GM18502 (cell line): ENCODE measurements around the gene RMI2.

Experiments used
- ATAC-seq: cut with Tn5 transposase; IDR thresholded peaks from one replicate; pipeline ENCODE4 v1.9.1; 2021; ENCODE audit warnings: mild to moderate bottlenecking; ENCODE audit not compliant: unreplicated experiment, poor library complexity

RMI2 gene

DNA sequence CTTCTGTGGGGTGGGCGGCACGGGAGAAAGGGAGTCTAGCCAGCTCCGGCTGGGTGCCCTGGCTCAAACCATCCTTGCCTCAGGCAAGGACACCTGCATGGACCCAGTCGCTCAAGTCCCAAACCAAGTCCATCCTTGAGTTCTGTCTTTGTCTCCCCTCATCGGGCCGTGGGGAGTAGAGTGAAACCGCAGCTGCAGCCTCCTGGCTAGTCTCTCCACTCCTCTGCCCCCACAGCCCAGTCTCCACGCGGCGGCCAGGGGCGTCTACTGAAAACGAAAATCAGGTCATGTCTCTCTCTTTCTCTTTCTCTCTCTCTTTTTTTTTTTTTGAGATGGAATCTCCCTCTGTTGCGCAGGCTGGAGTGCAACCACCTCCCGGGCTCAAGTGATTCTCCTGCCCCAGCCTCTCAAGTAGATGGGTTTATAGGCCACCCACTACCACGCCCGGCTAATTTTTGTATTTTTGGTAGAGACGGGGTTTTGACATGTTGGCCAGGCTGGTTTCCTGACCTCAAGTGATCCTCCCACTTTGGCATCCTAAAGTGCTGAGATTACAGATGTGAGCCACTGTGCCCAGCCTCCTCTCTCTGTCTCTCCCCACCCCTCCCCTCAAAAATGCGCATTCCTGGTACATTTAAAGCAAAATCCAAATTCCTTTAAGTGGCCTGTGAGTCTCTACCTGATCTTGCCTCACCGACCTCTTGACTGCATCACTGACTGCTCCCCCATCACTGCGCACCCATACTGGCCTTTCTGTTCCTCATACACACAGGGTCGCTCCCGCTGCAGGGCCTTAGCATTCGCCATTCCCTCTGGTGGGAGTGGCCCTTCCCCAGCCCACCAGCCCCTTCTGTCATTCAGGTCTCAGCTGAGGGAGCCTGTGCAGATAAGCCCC lies 17.7 kb upstream of the RMI2 start:
- ATAC-seq: peak; percentile 38

DNA sequence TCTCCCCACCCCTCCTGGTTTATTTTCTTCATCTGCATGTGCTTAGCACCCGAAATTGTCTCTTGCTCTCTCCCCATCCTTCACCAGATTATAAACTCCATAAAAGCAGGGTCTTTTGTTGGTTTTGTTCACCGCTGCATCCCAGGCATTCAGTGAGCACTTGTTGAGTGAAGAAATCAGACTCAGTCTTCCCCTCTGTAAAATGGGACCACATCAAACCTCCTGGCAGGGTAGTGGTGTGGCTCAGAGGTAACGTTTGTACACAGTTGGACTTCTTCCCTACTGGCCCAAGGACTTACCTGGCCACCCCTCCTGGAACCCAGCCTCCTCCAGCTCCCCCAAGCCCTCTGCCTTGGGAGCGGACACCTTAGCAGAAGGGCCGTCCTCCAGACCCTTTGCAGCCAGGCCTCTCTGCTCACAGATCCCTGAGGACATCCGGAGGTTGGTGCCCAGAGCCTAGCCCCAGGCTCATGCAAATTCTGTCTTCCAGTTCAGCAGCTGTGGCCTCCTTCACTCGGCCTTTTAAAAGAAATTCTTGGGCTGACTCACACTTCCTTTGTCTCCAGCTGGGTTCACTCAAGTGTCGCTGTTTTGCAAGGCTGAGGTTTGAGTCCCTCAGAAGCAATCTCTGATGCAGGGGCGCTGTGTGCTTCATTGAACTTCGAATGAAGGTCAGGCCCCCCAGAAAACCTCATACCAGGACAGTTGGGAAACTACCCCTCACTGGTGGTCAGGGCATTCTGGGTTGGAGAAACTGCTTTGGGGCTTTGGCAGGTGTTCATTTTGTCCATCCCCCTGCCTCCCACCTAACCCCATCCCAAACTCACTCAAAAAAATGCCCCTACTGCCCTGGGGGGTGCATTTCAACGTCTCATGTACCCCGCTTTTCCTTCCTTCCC lies 16.8 kb upstream of the RMI2 start:
- ATAC-seq: peak; percentile 80

DNA sequence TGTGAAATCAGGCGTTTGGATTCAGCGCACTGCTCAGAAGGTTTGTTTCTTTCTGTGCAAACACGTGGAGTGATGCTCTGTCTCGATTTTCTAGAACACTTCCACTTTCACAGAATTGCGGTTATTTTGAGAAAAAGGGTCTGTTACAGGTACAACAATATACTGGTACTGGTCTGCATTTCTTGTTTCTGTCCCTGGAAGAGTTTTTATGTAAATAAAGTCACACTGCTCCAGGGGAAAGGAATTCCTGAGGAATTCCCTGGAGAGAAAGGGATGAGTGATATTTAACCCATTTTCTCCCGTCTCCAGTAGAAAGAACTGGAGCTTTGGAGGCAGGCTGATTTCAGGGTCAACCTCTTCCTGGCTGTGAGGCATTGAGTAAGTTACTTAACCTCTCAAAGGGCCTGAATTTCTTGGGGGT lies 16.2 kb upstream of the RMI2 start:
- ATAC-seq: peak; percentile 30

DNA sequence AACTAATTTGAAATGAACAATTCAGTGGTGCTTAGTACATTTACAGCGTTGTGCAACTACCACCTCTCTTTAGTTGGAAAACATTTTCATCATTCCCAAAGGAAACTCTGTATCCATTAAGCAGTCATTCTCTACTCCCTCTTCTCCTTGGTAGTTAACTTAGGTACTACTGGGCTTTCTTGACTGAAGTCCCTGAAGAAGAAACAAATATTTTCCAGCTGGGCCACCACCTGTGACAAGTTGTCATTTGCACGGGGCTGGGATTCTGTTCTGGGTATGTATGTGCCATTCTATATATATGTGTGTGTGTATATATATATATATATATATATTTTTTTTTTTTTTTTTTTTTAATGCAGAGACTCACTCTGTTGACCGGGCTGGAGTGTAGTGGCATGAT lies 15.4 kb upstream of the RMI2 start:
- ATAC-seq: no peak

DNA sequence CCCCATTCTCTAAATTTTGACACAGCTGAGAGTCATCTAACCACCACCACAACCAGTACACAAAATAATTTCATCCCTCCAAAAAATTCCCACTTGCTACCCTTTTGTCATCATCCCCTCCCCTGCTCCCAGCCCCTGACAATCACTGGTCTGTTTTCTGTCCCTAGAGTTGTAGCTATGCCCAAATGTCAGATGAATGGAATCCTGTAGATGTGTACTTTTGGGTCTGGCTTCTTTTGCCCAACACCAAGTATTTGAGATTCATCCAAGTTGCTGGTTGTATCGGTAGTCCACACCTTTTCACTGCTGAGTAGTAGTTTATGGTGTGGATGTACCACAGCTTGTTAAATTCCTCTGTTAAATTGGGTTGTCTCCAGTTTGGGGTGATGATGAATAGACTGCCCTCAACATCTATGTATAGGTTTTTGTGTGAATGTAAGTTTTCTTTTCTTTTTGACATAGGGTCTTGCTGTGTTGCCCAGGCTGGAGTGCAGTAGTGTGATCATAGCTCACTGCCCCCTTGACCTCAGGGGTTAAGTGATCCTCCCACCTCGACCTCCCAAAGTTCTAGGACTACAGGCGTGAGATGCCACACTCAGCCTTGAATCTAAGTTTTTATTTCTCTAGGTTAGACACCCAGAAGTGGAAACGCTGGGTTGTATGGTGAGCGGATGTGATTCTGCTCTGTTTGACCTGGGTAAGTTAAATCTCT lies 14.6 kb upstream of the RMI2 start:
- ATAC-seq: no peak

DNA sequence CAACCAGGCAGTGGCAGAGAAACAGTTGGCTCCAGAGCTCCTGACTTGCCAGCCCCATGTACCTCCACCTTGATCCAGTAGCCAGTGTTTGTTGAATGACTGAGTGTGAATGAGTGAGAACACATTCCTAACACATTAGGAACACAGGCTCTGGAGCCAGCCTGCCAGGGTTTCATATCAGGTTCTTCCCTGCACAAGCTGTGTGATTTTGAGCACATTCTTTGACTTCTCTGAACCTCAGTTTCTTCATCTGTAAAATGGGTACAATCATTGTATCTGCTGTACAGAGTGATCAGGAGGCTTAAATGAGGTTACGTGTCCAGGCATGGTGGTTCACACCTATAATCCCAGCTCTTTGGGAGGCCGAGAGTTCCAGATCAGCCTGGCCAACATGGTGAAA lies 13.3 kb upstream of the RMI2 start:
- ATAC-seq: no peak

DNA sequence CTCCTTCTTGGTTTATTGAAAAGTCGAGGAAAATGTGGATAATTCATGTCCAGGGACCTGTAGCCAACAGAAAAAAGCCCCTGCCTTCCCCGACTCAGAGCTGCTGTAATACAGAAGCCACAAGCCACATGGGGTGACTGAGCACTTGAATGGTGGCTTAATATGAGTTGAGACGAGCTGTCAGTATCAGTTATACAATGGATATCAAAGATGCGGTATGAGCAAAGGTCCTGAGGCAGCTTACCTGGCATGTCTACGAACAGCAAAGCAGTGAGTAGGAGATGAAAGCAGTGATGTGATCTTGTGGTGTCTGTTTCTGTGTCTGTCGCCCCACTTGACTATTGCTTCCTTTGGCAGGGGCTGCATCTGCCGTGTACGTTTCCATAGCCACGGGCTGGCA lies 12.2 kb upstream of the RMI2 start:
- ATAC-seq: no peak

DNA sequence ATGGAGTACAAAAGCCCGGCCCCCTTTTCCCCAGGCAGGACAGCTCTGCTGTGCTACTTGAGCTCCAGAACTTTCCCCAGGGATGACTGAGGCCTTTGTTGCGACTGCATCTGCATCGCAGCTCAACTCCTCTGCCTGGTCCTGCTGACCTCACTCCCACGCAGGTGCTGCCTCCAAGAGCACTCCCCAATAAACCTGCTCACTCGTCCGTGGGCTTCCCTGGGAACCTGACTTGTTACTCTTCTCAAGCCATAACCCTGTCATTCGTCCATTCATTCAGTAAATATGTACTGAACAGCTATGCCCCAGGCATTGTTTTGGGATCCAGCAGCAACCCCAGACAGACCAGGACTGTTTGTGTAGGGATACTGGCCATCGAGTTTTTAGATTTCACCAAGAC lies 11.6 kb upstream of the RMI2 start:
- no peak for ATAC-seq

DNA sequence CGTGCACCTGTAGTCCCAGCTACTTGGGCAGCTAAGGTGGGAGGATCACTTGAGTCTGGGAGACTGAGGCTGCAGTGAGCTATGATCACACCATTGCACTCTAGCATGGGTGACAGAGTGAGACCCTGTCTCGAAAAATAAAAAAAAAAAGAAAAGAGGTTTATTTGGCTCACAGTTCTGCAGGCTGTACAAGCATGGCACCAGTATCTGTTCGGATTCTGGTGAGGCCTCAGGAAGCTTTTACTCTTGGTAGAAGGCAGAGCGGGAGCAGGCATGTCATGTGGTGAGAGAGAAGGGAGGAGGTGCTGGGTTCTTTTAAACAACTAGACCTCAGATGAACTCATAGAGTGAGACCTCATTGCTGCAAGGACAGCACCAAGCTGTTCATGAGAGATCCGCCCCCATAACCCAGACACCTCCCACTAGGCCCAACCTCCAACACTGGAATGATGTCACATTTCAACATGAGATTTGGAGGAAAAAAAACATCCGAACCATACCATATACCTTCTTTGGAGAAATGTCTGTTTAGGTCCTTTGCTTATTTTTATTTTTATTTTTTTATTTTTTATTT lies 10.3 kb upstream of the RMI2 start:
- no peak for ATAC-seq

DNA sequence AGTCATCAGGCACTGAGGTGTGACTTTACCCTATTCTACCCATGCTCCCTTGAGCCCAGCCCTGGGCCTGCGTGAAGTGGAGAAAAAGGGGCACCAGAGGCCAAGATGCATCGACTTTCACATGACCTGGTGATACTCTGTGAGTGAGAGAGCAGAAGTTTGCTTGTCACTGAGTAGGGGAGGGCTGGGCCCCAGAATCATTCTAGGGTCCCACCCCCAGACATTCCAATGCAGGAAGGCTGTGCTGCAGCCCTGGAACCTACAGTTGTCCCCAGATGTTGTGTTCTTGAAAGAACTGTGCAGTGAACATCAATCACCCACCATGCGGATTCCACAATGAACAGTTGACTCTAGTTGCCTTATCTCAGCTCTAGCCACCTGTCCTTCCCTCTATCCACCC lies 6.2 kb upstream of the RMI2 start:
- no peak for ATAC-seq

DNA sequence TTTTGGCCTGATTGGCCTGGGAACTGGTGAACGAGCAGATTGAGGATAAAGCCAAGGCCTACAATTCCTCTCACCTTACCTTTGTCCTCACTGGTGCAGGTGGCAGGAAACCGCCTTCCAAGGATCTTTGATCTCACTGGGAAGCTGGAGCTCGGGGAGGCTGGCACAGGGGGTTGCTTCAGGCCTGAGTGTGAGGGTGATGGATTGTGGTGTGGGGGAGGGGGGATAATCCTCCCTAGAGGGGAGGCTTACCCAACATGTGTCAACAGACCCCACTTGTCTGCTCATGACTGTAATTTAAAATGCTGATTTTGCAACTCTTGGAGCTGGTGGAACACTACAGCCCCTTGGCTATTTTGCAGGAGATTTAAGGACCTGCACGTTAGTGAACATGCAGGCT lies 4.5 kb upstream of the RMI2 start:
- ATAC-seq: no peak

DNA sequence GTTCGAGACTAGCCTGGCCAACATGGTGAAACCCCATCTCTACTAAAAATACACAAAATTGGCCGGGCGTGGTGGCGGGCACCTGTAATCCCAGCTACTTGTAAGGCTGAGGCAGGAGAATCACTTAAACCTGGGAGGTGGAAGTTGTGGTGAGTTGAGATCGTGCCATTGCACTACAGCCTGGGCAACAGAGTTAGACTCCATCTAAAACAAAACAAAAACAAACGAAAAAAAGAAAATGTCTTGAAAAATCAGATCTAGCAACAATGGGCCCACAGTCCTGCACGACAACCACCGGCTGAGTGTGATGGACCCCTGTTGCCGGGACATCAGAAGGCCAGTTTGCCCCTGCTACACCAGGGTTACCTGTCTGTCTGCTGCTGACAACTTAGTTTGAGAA lies 3.9 kb upstream of the RMI2 start:
- no peak for ATAC-seq

DNA sequence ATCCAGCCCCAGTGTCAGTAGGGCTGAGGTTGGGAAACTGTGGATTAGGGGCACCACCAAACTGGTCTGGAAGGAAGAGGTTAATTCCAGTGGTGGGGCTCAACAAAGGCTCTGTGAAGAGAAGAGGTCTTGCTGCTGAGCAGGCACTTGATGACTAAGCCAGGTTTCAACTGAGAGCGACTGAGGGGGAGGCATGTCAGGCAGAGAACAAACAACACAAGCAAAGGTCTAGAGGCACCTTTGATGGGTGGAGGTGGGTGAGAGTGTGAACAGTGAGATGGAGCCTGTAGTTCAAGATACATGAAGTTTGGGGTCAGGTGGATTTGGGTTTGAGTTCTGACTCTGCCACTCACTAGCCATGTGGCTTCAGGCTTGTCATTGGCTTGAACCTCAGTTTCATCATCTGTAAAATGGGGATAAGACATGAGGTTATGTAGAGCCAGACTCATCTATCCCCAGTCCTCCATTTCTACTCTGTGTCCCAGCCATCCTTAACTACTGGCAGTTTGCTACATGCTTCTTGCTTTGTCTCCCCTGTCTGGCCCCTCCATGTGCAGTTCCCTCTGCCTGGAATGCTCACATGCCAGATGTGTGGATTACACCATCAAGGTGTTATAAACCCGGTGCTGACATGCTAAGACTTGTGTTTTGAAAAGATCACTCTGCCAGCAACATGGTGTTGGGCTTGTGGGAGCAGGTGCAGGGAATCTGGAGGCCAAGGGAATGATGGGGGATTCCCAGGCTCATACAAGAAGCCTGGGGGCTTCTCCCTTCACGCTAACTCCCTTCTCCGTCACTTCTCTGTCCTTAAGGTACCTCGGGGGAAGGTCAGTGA lies 3.0 kb upstream of the RMI2 start:
- ATAC-seq: no peak

DNA sequence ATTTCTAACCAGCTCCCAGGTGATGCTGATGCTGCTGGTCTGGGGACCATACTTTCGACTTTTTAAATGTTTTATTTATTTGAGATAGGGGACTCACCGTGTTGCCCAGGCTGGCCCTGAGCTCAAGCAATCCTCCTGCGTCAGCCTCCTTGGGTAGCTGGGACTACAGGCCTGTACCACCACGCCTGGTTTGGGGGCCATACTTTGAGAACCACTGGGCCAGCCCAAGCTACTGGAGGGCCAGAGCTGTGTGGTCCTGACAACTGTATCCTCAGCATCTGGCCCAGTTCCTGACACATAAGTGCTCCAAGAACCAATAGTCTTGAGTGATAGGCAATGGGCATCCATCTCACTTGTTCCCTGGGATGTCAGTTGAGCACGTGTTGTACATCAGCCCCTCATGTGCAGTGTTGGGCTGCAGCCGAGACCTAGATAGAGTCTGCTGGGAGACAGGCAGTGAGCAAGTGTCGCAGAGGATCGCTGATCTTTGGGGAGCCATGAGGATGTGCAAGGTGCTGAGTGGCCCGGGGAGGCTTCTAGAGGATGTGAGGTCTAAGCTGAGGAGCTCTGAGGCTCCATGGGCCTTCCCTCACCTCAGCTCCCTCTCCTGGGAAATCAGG lies 1.6 kb downstream of the RMI2 start:
- ATAC-seq: no peak

DNA sequence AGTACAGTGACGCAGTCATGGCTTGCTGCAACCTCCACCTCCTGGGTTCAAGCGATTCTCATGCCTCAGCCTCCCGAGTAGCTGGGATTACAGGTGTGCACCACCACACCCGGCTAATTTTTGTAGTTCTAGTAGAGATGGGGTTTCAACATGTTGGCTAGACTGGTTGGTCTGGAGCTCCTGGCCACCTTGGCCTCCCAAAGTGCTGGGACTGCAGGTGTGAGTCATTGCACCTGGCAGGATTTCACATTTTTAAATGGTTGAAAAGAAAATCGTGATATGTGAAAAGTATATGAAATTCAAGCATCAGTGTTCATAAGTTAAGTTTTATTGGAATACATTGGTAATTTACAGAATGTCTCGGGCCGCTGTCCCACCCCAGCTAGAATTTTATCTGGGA lies 2.6 kb downstream of the RMI2 start:
- ATAC-seq: no peak

DNA sequence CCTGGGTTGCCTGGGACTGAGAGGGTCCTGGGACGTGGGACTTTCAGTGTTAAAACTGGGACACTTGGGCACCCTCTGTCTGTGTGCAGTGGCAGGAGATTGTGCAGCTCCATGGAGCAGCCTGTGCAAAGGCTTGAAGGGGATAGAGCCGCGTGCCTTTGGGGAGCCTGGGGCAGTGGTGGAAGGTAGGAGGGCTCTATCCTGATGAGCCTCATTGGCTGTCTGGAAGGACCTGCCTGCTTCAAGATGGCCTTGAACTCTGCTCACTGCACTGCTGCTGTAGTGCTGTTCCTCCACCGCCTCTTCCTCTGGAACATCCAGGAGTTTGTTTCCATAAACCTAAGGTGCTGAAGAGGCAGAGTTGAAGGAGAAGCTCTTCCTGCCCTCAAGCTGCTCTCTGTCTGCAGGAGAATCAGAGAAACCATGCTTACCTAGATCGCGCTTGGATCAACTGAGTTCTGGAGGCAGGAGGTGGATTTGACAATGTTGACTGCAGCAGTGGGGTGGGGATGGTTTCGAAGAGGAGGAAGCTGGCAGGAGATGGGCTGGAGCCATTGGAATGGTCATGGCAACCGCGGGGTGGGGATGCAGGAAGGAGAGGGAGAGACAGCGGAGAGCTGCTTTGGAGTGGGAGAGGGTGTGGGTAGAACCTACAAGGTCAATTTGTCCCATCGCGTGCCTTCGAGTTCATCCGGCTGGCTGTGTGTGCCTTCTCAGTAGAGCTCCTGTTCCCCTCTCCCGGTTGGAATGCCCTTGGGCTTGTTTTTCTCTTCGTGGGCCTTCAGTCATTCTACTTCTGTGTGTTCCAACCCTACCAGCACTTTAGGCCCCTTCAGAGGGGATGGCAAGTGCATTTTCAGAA lies 3.7 kb downstream of the RMI2 start:
- ATAC-seq: no peak

DNA sequence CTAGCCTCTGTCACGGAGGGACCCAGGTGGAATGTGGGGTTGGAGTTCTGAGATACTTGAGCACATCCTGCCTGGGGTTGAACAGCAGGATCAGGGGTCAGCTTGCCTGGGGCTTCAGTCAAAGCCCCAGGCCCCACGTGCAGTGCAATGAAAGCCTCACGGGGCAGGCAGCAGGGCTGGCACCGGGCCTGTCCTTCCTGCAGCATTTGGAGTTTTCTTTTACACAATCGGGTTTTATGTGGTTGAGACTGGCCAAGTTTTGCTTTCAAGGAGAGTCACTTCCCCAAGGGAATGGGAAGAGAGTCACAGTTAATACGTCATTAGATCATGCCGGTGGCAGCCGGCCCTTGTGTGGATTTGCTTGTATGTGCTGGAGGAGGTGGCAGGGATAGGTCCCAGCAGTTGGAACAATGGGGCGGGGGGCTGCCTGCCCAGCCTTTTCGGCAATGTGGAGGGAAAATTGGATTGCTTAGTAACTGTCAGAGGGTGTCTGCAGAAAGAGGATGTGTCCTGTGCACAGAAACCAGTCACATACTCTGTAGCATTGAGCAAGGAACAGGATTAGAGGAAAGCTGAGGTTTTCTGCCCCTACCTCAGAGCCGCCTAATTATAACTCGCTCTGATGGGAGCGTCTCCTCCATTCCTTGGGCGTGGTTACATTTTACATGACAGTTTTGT lies 4.5 kb downstream of the RMI2 start:
- no peak for ATAC-seq

DNA sequence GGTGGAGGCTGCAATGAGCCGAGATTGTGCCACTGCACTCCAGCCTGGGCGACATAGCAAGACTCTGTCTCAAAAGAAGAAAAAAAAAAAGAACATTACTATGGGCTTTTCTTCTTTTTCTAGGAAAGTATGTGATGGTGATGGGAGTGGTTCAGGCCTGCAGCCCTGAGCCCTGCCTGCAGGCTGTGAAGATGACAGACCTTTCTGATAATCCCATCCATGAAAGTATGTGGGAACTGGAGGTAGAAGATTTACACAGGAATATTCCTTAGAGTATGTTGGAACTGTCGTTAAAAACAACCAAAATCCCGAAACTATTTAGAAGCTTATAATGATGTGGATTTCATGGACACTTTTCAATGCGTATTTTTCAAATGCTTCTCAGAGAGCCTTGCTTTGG lies 5.3 kb downstream of the RMI2 start:
- no peak for ATAC-seq
